NCI-H226 (cell line): ENCODE results near the gene BAZ2B.
A peak's percentile ranks its signal among the peaks of the same experiment; 100 is the strongest.
"Not testable (repeated sequence)": the region's sequence is repeated elsewhere in the genome, so short reads cannot be mapped to it uniquely, and the experiment has no call there.

Experiments used
- DNase-seq: peaks from one replicate; pipeline ENCODE4 v3.0.0-alpha.2; 2015

The BAZ2B gene

DNA sequence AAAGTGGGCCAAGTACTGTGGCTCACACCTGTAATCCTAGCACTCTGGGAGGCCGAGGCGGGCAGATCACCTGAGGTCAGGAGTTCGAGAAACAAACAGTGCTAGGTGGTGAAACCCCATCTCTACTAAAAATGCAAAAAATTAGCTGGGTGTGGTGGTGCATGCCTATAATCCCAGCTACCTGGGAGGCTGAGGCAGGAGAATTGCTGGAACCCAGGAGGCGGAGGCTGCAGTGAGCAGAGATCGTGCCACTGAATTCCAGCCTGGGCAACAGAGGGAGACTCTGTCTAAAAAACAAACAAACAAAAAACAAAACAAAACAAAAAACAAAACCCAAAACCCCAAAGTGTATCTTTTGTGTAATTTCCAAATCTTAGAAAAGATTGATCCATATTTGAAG lies 214.2 kb downstream of the BAZ2B start:
- DNase-seq, result not testable (repeated sequence)

DNA sequence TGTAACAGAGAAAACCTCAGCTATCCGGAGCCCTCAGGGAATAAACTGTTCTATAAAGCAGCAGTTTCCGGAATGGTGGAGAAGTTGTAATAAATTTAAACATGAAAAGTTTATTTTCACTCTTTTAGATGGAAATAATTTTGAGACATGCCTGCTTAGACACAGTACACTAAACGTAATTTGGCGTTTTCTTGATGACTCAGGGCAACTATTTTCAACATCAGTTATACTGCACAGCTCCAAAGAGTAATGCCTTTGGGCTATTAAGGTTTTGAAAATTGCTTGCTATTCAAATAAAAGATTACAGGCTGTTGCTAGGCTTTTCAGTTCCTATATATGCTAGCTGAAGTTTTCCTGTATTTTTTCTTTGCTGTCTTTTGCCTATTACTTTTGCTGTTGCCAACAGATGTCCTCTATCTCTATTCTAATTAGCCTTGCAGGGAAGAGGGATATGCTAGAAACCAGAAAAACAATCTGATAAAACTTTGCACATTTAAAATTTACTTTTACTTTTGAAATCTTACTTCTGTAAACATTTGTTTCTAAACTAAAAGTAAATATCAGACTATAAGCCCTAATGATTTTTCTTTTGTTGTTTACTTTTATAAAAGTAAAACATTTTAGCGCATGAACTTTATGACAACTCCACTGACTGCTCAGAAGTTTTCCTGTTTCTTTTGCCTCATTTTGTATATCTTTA lies 216.5 kb downstream of the BAZ2B start:
- DNase-seq, result peak; percentile 49

DNA sequence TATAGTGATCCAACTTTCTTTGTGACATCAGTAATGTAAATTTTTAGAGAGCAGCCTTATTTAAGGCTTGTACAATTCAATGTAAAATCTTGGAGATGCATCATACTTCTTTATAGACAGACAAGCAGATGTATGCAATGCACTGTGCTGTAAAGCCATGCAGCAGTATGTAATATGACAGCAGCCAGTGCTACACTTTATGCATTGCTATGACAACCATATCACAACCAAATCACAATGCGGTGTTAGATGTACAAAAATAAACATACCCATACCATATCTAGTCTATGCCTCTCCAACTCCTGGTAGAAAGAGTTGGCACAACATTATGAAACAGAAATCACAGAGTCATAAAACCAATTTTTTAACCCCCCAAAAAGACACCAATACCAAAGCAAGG lies 219.5 kb downstream of the BAZ2B start:
- no peak for DNase-seq

DNA sequence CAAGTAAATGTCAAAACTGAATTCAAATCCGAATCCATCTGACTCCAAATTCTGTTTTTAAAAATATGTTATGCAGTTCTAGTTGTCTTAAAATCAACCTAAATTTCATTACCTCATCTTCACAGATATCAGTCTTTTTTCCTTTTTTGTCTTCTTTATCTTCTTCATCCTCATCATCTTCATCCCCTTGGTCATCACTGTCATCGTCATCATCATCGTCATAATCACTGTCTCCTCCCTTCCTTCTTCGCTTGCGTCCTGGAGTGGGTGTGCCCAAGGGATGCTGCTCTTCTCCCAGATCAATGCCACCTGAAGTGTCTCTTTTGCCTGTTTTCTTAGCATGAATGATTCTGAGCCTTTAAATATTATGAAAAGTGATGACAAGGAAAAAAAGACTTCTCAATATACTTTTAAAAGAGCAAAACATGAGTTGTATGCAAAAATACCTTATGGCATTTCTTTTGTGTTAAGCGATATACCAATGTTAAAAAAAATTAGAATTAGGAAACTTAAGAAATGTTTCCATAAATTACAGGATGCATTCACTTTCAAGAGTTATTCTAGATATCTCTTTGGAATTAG lies 233.8 kb downstream of the BAZ2B start:
- no peak for DNase-seq

DNA sequence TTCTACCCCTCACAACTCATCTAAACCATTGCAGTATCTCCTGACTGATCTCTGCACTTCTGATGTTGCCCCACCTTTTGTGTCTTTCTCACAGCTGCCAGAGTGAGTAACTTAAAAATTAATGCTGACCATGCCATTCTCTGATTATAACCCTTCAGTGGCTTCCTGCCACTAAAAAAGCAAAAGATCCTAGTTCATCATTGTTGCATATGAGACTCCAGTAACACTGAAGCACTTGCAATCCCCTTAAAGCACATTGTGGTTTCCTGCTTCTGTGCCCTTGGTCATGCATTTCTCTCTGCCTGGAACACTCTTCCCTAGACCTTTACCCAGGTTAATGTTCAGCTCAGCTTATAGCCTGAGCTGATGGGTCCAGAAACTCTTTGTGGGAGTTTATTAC lies 234.8 kb downstream of the BAZ2B start:
- no peak for DNase-seq

DNA sequence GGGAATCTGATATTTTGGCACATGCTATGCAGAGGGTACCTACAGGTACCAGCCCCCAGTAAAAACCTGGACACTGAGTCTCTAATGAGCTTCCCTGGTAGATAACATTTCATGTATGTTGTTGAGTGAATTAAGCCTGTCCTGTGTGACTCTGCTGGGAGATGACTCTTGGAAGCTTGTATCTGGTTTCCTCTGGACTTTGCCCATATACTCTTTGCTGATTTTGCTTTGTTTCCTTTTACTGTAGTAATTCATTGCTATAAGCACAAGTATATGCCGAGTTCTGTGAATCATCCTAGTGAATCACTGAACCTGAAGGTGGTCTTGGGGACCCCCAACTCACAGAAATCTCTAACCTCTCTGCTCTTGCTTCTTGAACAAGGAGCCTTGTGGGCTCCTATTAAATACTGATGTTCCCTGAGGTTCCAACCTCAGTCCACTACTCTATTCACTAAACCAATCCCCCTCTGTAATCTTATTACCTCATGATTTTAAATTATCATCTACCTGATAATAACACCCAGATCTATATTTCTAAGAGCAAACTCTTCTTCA lies 235.6 kb downstream of the BAZ2B start:
- no peak for DNase-seq

DNA sequence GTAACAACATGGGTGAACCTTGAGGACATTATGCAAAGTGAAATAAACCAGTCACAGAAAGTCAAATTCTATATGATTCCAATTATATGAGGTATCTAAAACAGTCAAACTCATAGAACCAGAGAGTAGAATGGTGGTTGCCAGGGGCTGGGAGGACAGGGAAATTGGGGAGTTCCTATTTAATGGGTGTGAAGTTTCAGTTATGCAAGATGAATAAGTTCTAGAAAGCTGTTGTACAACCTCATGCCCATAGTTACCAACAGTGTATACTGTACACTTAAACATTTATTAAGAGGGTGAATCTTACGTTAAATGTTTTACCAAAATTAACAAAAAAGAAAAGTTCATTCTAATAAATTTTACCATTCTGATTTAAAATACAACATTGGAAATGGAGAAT lies 237.2 kb downstream of the BAZ2B start:
- no peak for DNase-seq

DNA sequence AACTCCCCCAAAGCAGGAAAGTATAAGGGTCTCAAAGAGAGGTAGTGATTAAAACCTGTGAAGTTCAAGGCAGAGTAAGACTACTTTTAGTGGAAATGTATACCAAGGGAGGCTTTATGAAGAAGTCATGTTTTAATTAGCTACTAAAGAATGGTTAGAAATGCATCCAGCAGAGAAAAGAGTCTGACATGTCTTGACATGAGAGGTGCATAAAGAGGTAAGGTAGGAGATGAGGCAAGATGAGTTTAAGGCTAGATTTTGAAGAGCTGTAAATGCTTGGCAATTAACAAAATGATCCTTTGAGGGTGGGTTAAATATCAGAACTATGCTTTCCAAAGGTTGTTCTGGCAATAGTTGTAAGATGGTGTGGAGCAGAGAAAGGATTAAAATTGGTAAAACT lies 241.1 kb downstream of the BAZ2B start:
- no peak for DNase-seq

DNA sequence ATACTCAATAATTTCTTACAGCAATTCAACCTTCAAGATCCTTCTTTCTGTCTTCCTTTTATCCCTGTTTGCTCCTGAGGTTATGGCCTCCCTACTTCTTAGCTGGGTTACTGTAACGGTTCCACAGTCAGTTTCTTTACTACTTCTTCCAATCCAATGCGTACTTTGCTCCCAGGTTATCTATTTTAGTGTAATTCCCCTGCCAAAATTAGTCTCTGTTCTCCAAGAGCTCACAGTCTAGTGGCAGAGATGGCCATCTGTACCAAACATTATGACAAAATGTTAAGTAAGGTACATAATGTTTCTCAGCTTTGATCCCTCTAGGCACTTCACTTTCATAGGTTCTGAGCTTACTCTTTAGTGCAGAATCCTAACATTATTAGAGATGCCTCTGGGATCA lies 244.8 kb downstream of the BAZ2B start:
- no peak for DNase-seq

DNA sequence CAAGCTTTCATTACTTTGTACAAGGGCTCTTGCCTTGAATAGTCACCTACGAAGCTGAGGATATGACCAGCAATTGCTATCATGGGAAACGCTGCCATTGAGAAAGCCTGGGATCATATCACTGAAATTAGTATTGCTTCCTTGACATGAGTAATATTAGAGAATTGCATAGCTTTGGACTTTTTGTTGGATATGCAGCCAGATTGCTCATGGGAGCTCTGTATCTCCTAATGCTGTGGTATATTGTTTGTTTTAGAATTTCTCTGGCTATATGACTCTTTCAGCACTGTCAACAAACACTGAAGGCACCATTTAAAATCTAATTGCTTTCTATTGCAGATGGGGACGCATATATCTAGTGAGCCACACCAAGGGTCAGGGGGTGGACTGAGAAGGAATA lies 249.8 kb downstream of the BAZ2B start:
- no peak for DNase-seq

DNA sequence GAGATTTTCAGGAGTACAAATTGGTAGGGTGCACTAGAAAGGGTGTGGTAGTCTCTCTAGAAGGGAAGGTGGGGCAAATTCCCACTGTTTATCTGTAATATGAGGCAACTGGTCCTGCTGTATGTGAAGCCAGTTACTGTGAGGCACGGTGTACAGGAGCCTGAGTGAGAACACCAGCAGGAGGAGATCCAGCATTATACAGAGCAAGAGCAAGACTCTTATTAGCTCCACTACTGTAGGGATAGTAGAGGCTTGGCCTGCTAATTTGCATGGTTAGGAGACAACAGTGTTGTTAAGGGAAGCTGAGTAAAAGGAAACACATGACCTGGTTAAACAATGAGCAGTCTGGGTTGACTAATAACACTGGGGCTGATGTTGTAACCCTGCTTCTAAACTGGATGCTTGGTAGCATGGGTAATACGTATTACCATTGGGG lies 253.5 kb downstream of the BAZ2B start:
- peak; percentile 42 for DNase-seq

DNA sequence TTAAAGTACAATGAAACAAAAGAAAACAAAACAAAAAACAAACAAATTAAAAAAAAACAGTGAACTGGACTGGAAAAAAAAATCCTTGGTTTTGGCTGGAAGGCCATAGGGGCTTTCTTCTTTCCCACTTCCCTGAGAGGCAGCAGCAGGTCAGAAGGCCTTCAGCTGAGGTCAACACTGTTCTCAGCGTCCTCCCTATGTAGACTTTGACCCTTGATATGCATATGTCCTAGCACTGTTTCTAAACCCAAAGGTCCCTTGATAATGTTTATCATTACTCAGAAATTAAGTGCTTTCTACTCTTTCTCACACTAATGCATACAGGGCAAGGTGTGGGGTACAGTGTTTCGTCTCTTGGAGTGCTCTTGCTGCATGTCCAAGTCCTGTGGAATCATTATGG lies 254.3 kb downstream of the BAZ2B start:
- no peak for DNase-seq

DNA sequence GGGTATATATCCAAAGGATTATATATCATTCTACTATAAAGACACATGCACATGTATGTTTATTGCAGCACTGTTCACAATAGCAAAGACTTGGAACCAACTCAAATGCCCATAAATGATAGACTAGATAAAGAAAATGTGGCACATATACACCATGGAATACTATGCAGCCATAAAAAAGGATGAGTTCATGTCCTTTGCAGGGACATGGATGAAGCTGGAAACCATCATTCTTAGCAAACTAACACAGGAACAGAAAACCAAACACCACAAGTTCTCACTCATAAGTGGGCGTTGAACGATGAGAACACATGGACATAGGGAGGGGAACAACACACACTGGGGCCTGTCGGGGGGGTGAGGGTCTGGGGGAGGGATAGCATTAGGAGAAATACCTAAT lies 254.7 kb downstream of the BAZ2B start:
- DNase-seq, result not testable (repeated sequence)

DNA sequence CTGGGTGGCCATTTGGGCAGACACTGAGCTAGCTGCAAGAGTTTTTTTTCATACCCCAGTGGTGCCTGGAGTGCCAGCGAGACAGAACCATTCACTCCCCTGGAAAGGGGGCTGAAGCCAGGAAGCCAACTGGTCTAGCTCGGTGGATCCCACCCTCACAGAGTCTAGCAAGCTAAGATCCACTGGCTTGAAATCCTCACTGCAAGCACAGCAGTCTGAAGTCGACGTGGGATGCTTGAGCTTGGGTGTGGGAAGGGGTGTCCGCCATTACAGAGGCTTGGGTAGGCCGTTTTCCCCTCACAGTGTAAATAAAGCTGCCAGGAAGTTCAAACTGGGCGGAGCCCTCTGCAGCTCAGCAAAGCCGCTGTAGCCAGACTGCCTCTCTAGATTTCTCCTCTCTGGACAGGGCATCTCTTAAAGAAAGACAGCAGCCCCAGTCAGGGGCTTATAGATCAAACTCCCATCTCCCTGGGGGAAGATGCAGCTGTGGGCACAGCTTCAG lies 260.2 kb downstream of the BAZ2B start:
- no peak for DNase-seq

DNA sequence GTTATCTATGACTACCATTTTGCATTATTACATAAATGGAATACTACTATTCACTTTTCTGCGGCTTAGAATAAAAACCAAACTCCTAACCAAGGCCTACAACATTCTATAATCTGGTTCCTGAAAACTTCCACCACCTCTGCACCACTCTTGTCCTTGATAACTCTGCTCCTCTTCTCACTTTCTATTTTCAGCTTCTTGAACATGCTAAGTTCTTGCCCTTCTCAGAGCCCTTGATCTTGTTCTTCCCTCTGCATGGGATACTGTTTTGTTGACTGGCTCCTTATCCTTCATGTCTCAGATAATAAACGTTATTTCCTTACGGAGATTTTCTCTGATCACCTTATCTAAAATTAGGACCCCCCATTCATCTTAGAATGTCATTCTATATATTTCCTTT lies 264.4 kb downstream of the BAZ2B start:
- DNase-seq, result no peak

DNA sequence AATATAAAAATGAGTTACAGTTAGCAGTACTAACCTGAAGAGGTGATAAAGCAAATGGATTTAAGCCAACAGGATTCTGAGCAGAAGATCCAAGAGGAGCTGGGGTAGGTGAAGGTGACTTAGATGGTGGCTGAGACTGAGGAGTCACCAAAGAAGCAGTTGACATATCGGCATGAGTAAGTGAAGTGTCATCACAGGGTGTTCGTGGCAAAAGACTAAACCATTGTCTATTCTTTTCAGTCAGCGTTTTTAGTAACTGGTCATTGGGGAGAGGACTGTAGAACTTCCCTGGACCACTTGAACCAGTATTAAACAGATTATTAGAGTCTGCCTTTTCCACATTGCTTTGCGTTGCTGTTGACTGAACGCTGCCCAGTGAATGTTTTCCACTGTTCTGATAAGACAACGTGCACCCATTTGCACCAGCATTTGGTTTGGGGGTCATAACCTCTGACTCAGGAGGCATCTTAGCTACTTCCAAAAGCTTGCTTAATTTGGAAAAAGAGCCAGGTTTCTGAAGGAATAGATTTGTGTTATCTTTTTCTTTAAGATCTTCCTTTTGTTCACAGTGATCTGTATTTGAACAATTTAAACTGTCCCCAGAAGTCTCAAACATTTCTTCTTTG lies 266.6 kb downstream of the BAZ2B start:
- DNase-seq, result no peak

DNA sequence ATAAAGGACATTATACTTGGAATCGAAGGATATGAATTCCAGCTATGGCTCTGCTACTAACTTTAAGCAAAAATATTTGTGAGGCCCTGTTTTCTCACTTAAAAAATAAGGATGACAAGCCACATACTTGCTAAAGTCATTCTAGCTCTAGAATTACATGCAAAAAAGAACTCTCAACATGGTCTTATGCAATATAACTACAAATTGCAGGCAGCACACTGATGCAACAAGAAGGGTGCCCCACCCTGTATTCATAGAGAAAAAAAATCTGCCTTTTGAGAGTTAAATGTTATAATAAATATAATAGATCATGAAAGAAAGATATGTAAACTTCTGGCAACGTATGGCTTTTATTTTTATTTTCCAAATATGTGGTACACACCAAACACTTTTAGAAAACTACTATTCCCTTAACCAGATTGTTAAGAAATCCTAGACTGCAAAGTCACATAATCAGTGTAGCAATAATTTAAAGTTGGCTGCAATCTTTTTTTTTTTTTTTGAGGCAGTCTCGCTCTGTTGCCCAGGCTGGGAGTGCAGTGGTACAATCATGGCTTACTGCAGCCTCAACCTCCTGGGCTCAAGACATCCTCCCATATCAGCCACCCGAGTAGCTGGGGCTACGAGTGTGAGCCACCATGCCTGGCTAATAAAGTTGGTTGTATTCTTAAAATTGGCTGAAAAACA lies 289.6 kb downstream of the BAZ2B start:
- no peak for DNase-seq

DNA sequence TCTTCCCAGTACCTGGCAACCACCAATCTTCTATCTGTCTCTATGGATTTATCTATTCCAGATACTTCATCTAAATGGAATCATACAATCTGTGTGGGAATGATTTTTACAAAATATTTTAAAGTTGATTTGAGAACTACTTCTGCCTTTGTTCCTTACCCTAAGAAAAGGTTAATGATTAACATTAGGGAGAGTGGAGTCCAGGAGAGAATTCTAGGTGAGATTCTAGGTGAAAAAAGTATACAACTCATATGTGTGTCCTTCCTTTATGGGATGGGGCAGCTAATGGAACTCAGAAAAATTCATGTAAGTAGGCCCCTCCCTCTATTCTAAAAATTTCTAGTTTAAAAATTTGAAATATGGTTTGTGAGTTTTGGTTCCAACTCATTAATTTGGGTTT lies 293.9 kb downstream of the BAZ2B start:
- DNase-seq, result no peak

DNA sequence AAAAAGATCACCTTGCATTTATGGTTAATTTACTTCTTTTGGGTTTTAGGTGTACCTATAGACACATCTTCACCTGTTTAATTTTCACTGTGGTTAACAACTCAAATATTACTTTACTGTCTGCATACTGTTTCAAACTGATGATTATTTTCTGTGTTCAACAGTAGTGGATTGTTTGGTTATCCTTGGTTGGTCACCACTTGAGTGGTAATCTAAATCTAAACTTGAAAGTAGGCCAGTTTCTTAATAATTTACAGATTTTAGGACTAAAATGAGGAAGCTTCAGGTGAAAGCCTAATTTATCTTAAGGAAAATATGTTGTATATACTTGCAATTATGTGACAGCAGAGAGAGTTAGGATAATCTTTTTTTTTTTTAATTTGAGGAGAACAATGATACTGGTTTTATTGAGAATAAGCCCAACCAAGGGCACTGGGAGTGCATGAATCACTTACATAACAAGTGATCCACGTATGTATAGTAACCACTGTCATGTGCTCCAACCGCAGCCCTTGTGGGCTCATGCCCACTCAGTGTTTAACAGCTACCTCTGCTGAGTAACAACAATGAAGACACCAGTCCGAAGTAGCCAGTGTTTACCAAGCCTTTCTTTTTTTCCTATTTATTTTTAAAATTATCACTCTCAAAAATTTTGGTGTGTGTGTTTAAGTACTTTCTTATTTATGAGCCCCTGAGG lies 298.8 kb downstream of the BAZ2B start:
- DNase-seq, result no peak

DNA sequence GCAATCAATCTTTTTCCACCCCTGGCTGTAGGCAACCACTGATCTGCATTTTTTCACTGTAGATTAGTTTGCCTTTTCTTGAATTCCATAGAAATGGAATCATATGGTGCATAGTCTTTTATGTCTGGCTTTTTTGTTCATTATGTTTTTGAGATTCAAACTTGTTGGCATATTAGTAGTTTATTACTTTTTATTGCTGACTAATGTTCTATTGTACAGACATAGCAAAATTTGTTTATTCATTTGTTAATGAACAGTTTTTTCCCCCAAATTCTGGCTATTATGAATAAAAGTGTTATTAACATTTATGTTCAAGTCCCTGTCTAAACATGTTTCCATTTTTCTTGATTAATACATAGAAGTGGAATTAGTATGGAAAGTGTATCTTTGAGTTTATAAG lies 308.4 kb downstream of the BAZ2B start:
- no peak for DNase-seq

DNA sequence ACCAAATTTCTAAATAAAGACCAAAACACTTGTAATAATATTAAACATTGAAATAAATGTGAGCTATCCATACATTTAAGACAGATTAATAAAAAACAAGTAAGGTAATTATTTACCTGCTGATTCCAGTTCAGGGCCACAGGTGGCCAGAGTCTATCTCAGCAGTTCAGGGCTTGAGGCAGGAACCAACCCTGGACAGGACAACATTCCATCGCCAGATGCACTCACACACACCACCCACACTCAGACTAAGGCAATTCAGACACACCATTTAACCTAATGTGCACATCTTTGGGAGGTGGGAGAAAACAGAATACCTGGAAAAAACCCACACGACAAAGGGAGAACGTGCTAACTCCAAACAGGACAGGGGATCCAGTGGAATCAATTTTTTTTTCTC lies 315.8 kb downstream of the BAZ2B start:
- no peak for DNase-seq

DNA sequence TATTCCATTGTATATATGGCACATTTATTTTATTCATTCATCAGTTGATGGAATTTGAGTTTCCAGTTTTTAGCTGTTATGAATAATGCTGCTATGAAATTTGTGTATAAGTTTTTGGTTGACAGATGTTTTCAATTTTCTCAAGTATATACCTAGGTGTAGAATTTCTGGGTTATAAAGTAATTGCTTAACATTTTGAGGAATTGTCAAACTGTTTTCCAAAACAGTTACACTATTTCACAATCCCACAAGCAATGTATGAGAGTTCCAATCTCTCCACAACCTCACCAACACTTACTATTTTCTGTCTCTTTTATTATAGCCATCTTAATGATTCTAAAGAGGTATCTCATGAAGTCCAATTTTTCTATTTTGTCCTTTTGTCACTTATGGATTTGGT lies 317.4 kb downstream of the BAZ2B start:
- DNase-seq, result no peak
